Posterior cingulate gyrus (tissue), 11 donors: Measurements from ENCODE around the gene SPG7.

Experiments
- DNase-seq, 10 donors: peaks; one replicate each; pipeline versions ENCODE4 v3.0.0 to v3.0.0-alpha.2; 2020 to 2021; ENCODE audit warnings: mixed read lengths in 3 of 10
- intact Hi-C: fragments of 100-400 bp; cut with DNase I; formaldehyde crosslinking; loops from one replicate; pipeline ENCODE4 v1.15.1; 2023

Gene SPG7

GRCh38 chr16:89506791-89507191 lies 1.4 kb upstream of the SPG7 start:
- DNase-seq, result peak in 1 of 10 donors; percentile 33
- intact Hi-C loops, result loop anchor here (5.0 to 10.0 kb wide), 2 partner anchors 51 to 262 kb away; no protein-coding TSS in a partner anchor

GRCh38 chr16:89507214-89507833 lies 879 bp upstream of the SPG7 start:
- peak in 2 of 10 donors; percentile 24 to 90 for DNase-seq
- intact Hi-C loops, result loop anchor here (5.0 to 10.0 kb wide), 2 partner anchors 50 to 263 kb away; no protein-coding TSS in a partner anchor

- intact Hi-C loops, result no loop called here
Measured at GRCh38 chr16:89510526-89510925, 2.3 kb downstream of the SPG7 start.

GRCh38 chr16:89511374-89511773 lies 3.2 kb downstream of the SPG7 start:
- intact Hi-C loops, result no loop called here
- no peak for DNase-seq

More at GRCh38 chr16:89510526-89510925, 2.3 kb downstream of the SPG7 start:
- DNase-seq, result no peak

- intact Hi-C loops, result no loop called here
Measured at GRCh38 chr16:89512453-89512852, 4.2 kb downstream of the SPG7 start.

GRCh38 chr16:89517128-89517527 lies 8.9 kb downstream of the SPG7 start:
- DNase-seq, result no peak
- intact Hi-C loops, result no loop called here

More at GRCh38 chr16:89512453-89512852, 4.2 kb downstream of the SPG7 start:
- no peak for DNase-seq

- intact Hi-C loops, result no loop called here
Measured at GRCh38 chr16:89519881-89520280, 11.7 kb downstream of the SPG7 start.

GRCh38 chr16:89522287-89522686 lies 14.1 kb downstream of the SPG7 start:
- intact Hi-C loops, result no loop called here

More at GRCh38 chr16:89519881-89520280, 11.7 kb downstream of the SPG7 start:
- DNase-seq, result peak in 1 of 10 donors; percentile 55

GRCh38 chr16:89523680-89524344 lies 15.6 kb downstream of the SPG7 start:
- intact Hi-C loops, result no loop called here

More at GRCh38 chr16:89522287-89522686, 14.1 kb downstream of the SPG7 start:
- no peak for DNase-seq

GRCh38 chr16:89525146-89525913 lies 17.1 kb downstream of the SPG7 start:
- intact Hi-C loops, result no loop called here
- DNase-seq, result no peak

More at GRCh38 chr16:89523680-89524344, 15.6 kb downstream of the SPG7 start:
- DNase-seq, result no peak

GRCh38 chr16:89529097-89529496 lies 20.9 kb downstream of the SPG7 start:
- intact Hi-C loops, result no loop called here
- DNase-seq, result no peak

GRCh38 chr16:89530401-89531381 lies 22.5 kb downstream of the SPG7 start:
- DNase-seq, result no peak
- intact Hi-C loops, result no loop called here

GRCh38 chr16:89531821-89532526 lies 23.8 kb downstream of the SPG7 start:
- intact Hi-C loops, result no loop called here
- DNase-seq, result no peak

- no peak for DNase-seq
- intact Hi-C loops, result no loop called here
Measured at GRCh38 chr16:89534252-89534756, 26.1 kb downstream of the SPG7 start.

- DNase-seq, result no peak
- intact Hi-C loops, result no loop called here
Measured at GRCh38 chr16:89536371-89536770, 28.2 kb downstream of the SPG7 start.

GRCh38 chr16:89536886-89537548 lies 28.8 kb downstream of the SPG7 start:
- DNase-seq, result peak; percentile 46 to 95 (median 69)
- intact Hi-C loops, result no loop called here

GRCh38 chr16:89537549-89537925 lies 29.3 kb downstream of the SPG7 start:
- DNase-seq, result no peak

GRCh38 chr16:89538286-89538685 lies 30.1 kb downstream of the SPG7 start:
- no peak for DNase-seq
- intact Hi-C loops, result no loop called here

More at GRCh38 chr16:89537549-89537925, 29.3 kb downstream of the SPG7 start:
- intact Hi-C loops, result no loop called here

GRCh38 chr16:89540557-89540956 lies 32.4 kb downstream of the SPG7 start:
- no peak for DNase-seq
- intact Hi-C loops, result no loop called here
